GM18873 (cell line): ENCODE results near the gene KRT37.
"Not testable (repeated sequence)": the region's sequence is repeated elsewhere in the genome, so short reads cannot be mapped to it uniquely, and the experiment has no call there.

Source experiments
- ATAC-seq: cut with Tn5 transposase; IDR thresholded peaks from one replicate; pipeline ENCODE4 v1.9.1; 2021; ENCODE audit warnings: mild to moderate bottlenecking, moderate library complexity, moderate number of reproducible peaks; ENCODE audit not compliant: unreplicated experiment, low FRiP score

KRT37 gene

DNA sequence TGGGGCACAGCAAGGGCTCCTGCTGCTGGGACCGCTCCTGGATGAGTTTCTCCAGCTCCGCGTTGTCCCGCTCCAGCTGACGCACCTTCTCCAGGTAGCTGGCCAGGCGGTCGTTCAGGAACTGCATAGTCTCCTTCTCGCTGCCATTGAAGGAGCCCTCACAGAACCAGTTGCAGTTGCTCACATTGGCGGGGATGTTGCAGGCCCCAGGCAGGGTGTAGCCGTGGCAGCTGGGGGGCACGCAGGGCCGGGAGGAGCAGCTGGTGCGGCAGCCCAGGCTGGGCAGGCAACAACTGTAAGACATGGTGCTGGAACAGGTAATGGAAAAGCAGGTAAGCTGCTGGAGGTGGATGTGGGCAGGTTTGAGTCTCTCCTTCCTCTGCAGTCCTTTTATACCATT, 42.4 kb downstream of the KRT37 start, which contains the start of gene KRT34:
Gene KRT34, minus strand, starts transcription at position 364 of the 400 bp plus-strand sequence. Its CDS starts 60 bp downstream, at position 304.
- ATAC-seq = not testable (repeated sequence)

DNA sequence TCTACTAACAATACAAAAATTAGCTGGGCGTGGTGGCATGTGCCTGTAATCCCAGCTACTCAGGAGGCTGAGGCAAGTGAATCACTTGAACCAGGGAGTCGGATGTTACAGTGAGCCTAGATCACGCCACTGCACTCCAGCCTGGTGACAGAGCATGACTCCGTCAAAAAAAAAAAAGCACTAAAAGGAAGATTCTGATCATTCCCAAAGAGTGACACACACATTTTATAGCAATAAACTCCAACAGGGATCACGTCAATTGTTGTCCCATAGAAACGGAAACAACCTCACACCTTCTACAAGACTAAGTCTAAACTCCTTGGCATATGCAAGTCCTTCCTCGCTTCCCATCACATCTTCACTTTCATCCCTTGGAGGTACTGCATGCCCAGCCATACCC, 44.3 kb downstream of the KRT37 start:
- not testable (repeated sequence) for ATAC-seq

DNA sequence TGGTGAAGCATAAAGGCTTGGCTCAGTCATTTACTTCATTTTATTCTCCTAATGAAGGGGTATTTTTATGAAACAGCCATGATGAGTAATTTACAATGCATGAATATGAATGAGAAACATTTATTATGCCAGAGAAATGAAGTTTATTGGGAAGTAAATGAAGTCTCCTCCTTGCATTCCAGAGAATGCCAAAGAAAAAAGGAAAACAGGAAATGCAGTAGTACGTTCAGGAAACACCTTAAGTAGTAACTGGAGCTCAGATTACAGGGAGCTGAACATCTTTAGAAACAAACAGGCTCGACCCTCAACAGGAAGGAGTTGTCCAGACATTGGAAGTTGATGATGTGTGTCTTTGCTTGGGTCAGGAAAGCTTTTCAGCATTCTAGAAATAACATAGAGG, 46.8 kb downstream of the KRT37 start:
- no peak for ATAC-seq
